SK-N-SH (cell line): ENCODE results near the gene SMARCC2. TPM values are rescaled to one million over a fixed set of nuclear protein-coding genes. Genes with fewer than 3 reads are reported as not detected.

Experiments used
- CTCF ChIA-PET: fragments of 300-600, 350-600 bp; formaldehyde crosslinking; extraction: SDS; loops from one replicate; lab custom pipeline; 2021; lab: Yijun Ruan, JAX
- POLR2A ChIA-PET: fragments of 350-600 bp; sonication (Branson Sonifier 250); formaldehyde crosslinking; extraction: SDS; loops from one replicate; lab custom pipeline; 2020; ENCODE audit warnings: antibody characterized with exemption, inconsistent platforms; lab: Yijun Ruan, JAX
- DNase-seq: peaks from one replicate; pipeline ENCODE4 v3.0.0; 2012
- H2AFZ ChIP-seq: fragments of 200-600 bp; sonication (generic); 2 replicates; pipeline ENCODE4 v1.8.1; 2016; ENCODE audit warnings: antibody characterized with exemption, mild to moderate bottlenecking, low read depth
- H3F3A ChIP-seq: fragments of 200-600 bp; sonication (generic); replicated peaks from 2 replicates; pipeline ENCODE3; 2016; ENCODE audit warnings: antibody characterized with exemption, mild to moderate bottlenecking; ENCODE audit not compliant: insufficient read depth
- H3K27ac ChIP-seq, 2 experiments: fragments of 200-500 bp in 1 of 2; fragments of 200-600 bp in 1 of 2; sonication (Bioruptor generic) in 1 of 2; sonication (generic), shearing (Covaris generic) in 1 of 2; 2 replicates each; pipeline versions ENCODE4 v1.5.1 to v1.6.1; 2014 to 2016; ENCODE audit warnings: low read depth in 2 of 2, inconsistent platforms in 1 of 2, low read length in 1 of 2, mild to moderate bottlenecking in 1 of 2, mixed read lengths in 1 of 2
- H3K27me3 ChIP-seq: fragments of 200-600 bp; sonication (generic), shearing (Covaris generic); 2 replicates; pipeline ENCODE4 v1.6.1; 2016; ENCODE audit warnings: mixed run types; ENCODE audit not compliant: insufficient read depth
- H3K36me3 ChIP-seq, 2 experiments: fragments of 200-500 bp in 1 of 2; fragments of 200-600 bp in 1 of 2; sonication (Bioruptor generic) in 1 of 2; sonication (generic) in 1 of 2; replicated peaks in 1 of 2; 2 replicates each; pipeline versions ENCODE3 to v1.5.1; 2014 to 2016; ENCODE audit warnings: low read length in 1 of 2, mild to moderate bottlenecking in 1 of 2; ENCODE audit not compliant: insufficient read depth in 2 of 2, control insufficient read depth in 1 of 2
- H3K4me1 ChIP-seq, 2 experiments: fragments of 200-500 bp in 1 of 2; fragments of 200-600 bp in 1 of 2; sonication (Bioruptor generic) in 1 of 2; sonication (generic), shearing (Covaris generic) in 1 of 2; 2 replicates each; pipeline versions ENCODE4 v1.5.1 to v1.6.1; 2014 to 2016; ENCODE audit warnings: low read depth in 1 of 2, low read length in 1 of 2, mixed run types in 1 of 2; ENCODE audit not compliant: insufficient read depth in 2 of 2, control insufficient read depth in 1 of 2
- H3K4me2 ChIP-seq: fragments of 200-600 bp; sonication (generic), shearing (Covaris generic); 2 replicates; pipeline ENCODE4 v1.6.1; 2017; ENCODE audit warnings: mixed run types
- H3K4me3 ChIP-seq, 2 experiments: fragments of 200-500 bp in 1 of 2; fragments of 200-600 bp in 1 of 2; sonication (Bioruptor generic) in 1 of 2; sonication (generic), shearing (Covaris generic) in 1 of 2; 2 replicates each; pipeline versions ENCODE4 v1.5.1 to v1.8.1; 2014 to 2016; ENCODE audit warnings: low read depth in 2 of 2, inconsistent platforms in 1 of 2, low read length in 1 of 2, mild to moderate bottlenecking in 1 of 2, mixed read lengths in 1 of 2, moderate library complexity in 1 of 2
- H3K79me2 ChIP-seq: fragments of 200-600 bp; sonication (generic); 2 replicates; pipeline ENCODE4 v1.8.1; 2017; ENCODE audit warnings: mild to moderate bottlenecking; ENCODE audit not compliant: insufficient read depth
- H3K9ac ChIP-seq: fragments of 200-600 bp; sonication (generic); 2 replicates; pipeline ENCODE4 v1.6.1; 2017; ENCODE audit warnings: mixed run types
- H3K9me2 ChIP-seq: fragments of 200-600 bp; sonication (generic); 2 replicates; pipeline ENCODE4 v1.6.1; 2017; ENCODE audit warnings: mixed run types
- H3K9me3 ChIP-seq: fragments of 200-600 bp; sonication (generic); 2 replicates; pipeline ENCODE4 v1.6.1; 2017; ENCODE audit warnings: mixed run types, mild to moderate bottlenecking, moderate library complexity
- H4K20me1 ChIP-seq: fragments of 200-600 bp; sonication (generic); 2 replicates; pipeline ENCODE4 v1.6.1; 2017; ENCODE audit warnings: mild to moderate bottlenecking, mixed run types; ENCODE audit not compliant: insufficient read depth
- CTCF ChIP-seq: fragments of 200-600 bp; sonication (generic); IDR thresholded peaks from 2 replicates; pipeline ENCODE4 v1.6.1; 2017; ENCODE audit warnings: antibody characterized with exemption, mild to moderate bottlenecking, moderate library complexity
- ELF1 ChIP-seq: IDR thresholded peaks from 2 replicates; pipeline ENCODE4 v1.4.0; 2012
- EZH2phosphoT487 ChIP-seq: fragments of 200-600 bp; sonication (generic); IDR thresholded peaks from 2 replicates; pipeline ENCODE4 v1.6.1; 2017; ENCODE audit warnings: low read depth, mixed run types, mild to moderate bottlenecking, antibody characterized with exemption, moderate library complexity, borderline replicate concordance
- GABPA ChIP-seq: IDR thresholded peaks from 2 replicates; pipeline ENCODE4 v1.4.0; 2012; ENCODE audit warnings: low read depth, mild to moderate bottlenecking
- NRF1 ChIP-seq: IDR thresholded peaks from 2 replicates; pipeline ENCODE4 v1.6.1; 2012; ENCODE audit warnings: low read depth, mild to moderate bottlenecking, low read length
- RCOR1 ChIP-seq: fragments of 150-350 bp; IDR thresholded peaks from 2 replicates; pipeline ENCODE4 v1.6.1; 2017; ENCODE audit warnings: antibody characterized with exemption, low read length
- REST ChIP-seq: IDR thresholded peaks from 2 replicates; pipeline ENCODE4 v1.6.1; 2012; ENCODE audit warnings: mild to moderate bottlenecking, low read depth, low read length, moderate library complexity
- RXRA ChIP-seq: IDR thresholded peaks from 2 replicates; pipeline ENCODE4 v1.4.0; 2012; ENCODE audit warnings: low read depth, mild to moderate bottlenecking, borderline replicate concordance
- SIN3A ChIP-seq: IDR thresholded peaks from 2 replicates; pipeline ENCODE4 v1.6.1; 2012; ENCODE audit warnings: low read depth, mild to moderate bottlenecking, low read length, moderate library complexity, borderline replicate concordance
- YY1 ChIP-seq: IDR thresholded peaks from 2 replicates; pipeline ENCODE4 v1.4.0; 2012; ENCODE audit warnings: low read depth, mild to moderate bottlenecking
- WGBS: methylation state at CpG from one replicate; pipeline ENCODE4 v1.1.6; 2017; ENCODE audit warnings: low lambda C conversion rate; 5-methylcytosine and 5-hydroxymethylcytosine counted together
- polyA plus RNA-seq, 3 experiments: library from polyadenylated mRNA; depleted of rRNA; stranded (reverse); fragments of >200 nt; gene quantifications; 2 replicates each; pipeline ENCODE4 v1.2.3, GENCODE V29; 2012

The SMARCC2 gene
- polyA plus RNA-seq, 1 of the 3 experiments (the other 2 are of a cell fraction), result 64.3 TPM

- Histone ChIP-seq H3K27ac (no peak overlapping the region), H3K4me3 (no peak overlapping the region), H3K9me2 (no peaks in the 10 kb centered on the region), H3K4me2 (no peak overlapping the region), H2AFZ (no peak overlapping the region), H3K36me3 (peaks cover 8 to 53% of the 10 kb centered on the region in 2 experiments)
- POLR2A ChIA-PET, result interaction anchor here (0.6 to 1.6 kb wide), 3 partner anchors 11 to 49 kb away, joined by 3 to 5 read pairs (median 3); partner anchors contain the start of gene RNF41
- 91% methylated on average over 1 of the region's 5 CpGs for WGBS
- TF ChIP-seq RXRA (no peak), EZH2phosphoT487 (no peak), SIN3A (no peak), CTCF (no peak), YY1 (no peak)
- TF ChIP-seq, all 33 proteins: peak for 0
- DNase-seq, result no peak
- Histone ChIP-seq H4K20me1 (0 out of 2 replicates have a peak, but pooled peaks cover 4% of the 10 kb centered on the region), H3K9ac (no peak overlapping the region), H3K27me3 (no peaks in the 10 kb centered on the region), H3K4me1 (peaks cover 0 to 7% of the 10 kb centered on the region in 2 experiments; a peak in 1 of 4 replicates), H3F3A (peaks cover 14% of the 10 kb centered on the region), H3K79me2 (peaks cover 3% of the 10 kb centered on the region; the same call in 1 of the 2 replicates), H3K9me3 (no peaks in the 10 kb centered on the region)
- CTCF ChIA-PET, result interaction anchor here (1.9 to 4.9 kb wide), 4 partner anchors 10 to 47 kb away, joined by 4 to 31 read pairs (median 6); partner anchors contain the start of genes ANKRD52 and SMARCC2
Observed at GRCh38 chr12:56236985-56237384, 47.7 kb upstream of the SMARCC2 start.

GRCh38 chr12:56236091-56236490, 46.8 kb upstream of the SMARCC2 start:
- no peak overlapping the region for H3K27ac ChIP-seq
- TF ChIP-seq ELF1 (no peak), GABPA (no peak), REST (no peak), SIN3A (no peak), NRF1 (no peak), RCOR1 (no peak), RXRA (no peak)
- no peaks in the 10 kb centered on the region for H3K9me2 ChIP-seq
- H3F3A ChIP-seq, result peaks cover 14% of the 10 kb centered on the region
- 100% methylated on average over 6 of the region's 6 CpGs for WGBS
- no peaks in the 10 kb centered on the region for H3K9me3 ChIP-seq
- H3K4me1 ChIP-seq, result peaks cover 0 to 7% of the 10 kb centered on the region in 2 experiments; a peak in 1 of 4 replicates
- no peak overlapping the region for H2AFZ ChIP-seq
- no peak overlapping the region for H3K4me2 ChIP-seq
- no peaks in the 10 kb centered on the region for H3K27me3 ChIP-seq
- H3K9ac ChIP-seq, result no peak overlapping the region
- 0 out of 2 replicates have a peak, but pooled peaks cover 4% of the 10 kb centered on the region for H4K20me1 ChIP-seq
- no peak overlapping the region for H3K4me3 ChIP-seq
- H3K36me3 ChIP-seq, result peaks cover 2 to 44% of the 10 kb centered on the region in 2 experiments
- POLR2A ChIA-PET, result interaction anchor here (1.6 kb wide), 1 partner anchor 14 kb away, joined by 5 read pairs; the partner anchor contains the start of gene RNF41
- H3K79me2 ChIP-seq, result no peaks in the 10 kb centered on the region
- DNase-seq, result no peak
- CTCF ChIA-PET, result interaction anchor here (1.9 to 4.9 kb wide), 4 partner anchors 10 to 46 kb away, joined by 4 to 31 read pairs (median 6); partner anchors contain the start of genes ANKRD52 and SMARCC2
